ENCODE data around the gene SEC14L2.
"Not testable (repeated sequence)": the region's sequence is repeated elsewhere in the genome, so short reads cannot be mapped to it uniquely, and the experiment has no call there.

The SEC14L2 gene

GRCh38 chr22:30375312-30375849, 21.4 kb upstream of the SEC14L2 start:
- DNase-seq (ENCODE audit: low spot score), result no peak

- no peak for DNase-seq (ENCODE audit: low spot score)
Observed at GRCh38 chr22:30380011-30380410, 16.8 kb upstream of the SEC14L2 start.

GRCh38 chr22:30381264-30381663, 15.6 kb upstream of the SEC14L2 start:
- no peak for DNase-seq (ENCODE audit: low spot score)

- no peak for DNase-seq (ENCODE audit: low spot score)
Observed at GRCh38 chr22:30382340-30382739, 14.5 kb upstream of the SEC14L2 start.

- DNase-seq (ENCODE audit: low spot score), result no peak
Observed at GRCh38 chr22:30383061-30383460, 13.8 kb upstream of the SEC14L2 start.

- no peak for DNase-seq (ENCODE audit: low spot score)
Observed at GRCh38 chr22:30385942-30386341, 10.9 kb upstream of the SEC14L2 start.

GRCh38 chr22:30386608-30386959, 10.2 kb upstream of the SEC14L2 start:
- no peak for DNase-seq (ENCODE audit: low spot score)

- DNase-seq (ENCODE audit: low spot score), result peak; percentile 96
Observed at GRCh38 chr22:30386960-30387827, 9.6 kb upstream of the SEC14L2 start, which contains the start of gene RNF215. Gene RNF215 (minus strand): TSS chr22:30387411. CDS start chr22:30387313, 98 bp downstream.

- peak; percentile 77 for DNase-seq (ENCODE audit: low spot score)
Observed at GRCh38 chr22:30390974-30391691, 5.7 kb upstream of the SEC14L2 start.

- peak; percentile 72 for DNase-seq (ENCODE audit: low spot score)
Observed at GRCh38 chr22:30392661-30393321, 4.0 kb upstream of the SEC14L2 start.

- DNase-seq (ENCODE audit: low spot score), result no peak
Observed at GRCh38 chr22:30393322-30393680, 3.5 kb upstream of the SEC14L2 start.

GRCh38 chr22:30393885-30394284, 2.9 kb upstream of the SEC14L2 start:
- no peak for DNase-seq (ENCODE audit: low spot score)

GRCh38 chr22:30397656-30398635, 1.1 kb downstream of the SEC14L2 start:
- DNase-seq (ENCODE audit: low spot score), result no peak

- no peak for DNase-seq (ENCODE audit: low spot score)
Observed at GRCh38 chr22:30398685-30399680, 2.2 kb downstream of the SEC14L2 start.

GRCh38 chr22:30399718-30400117, 2.9 kb downstream of the SEC14L2 start:
- no peak for DNase-seq (ENCODE audit: low spot score)

- no peak for DNase-seq (ENCODE audit: low spot score)
Observed at GRCh38 chr22:30400159-30400558, 3.3 kb downstream of the SEC14L2 start.

- not testable (repeated sequence) for DNase-seq (ENCODE audit: low spot score)
Observed at GRCh38 chr22:30401024-30401423, 4.2 kb downstream of the SEC14L2 start.

GRCh38 chr22:30402028-30402765, 5.4 kb downstream of the SEC14L2 start:
- DNase-seq (ENCODE audit: low spot score), result no peak

- DNase-seq (ENCODE audit: low spot score), result not testable (repeated sequence)
Observed at GRCh38 chr22:30402766-30403104, 5.9 kb downstream of the SEC14L2 start.
